ENCODE measurements around the gene BICDL2. TPM values are rescaled to one million over a fixed set of nuclear protein-coding genes. Genes with fewer than 3 reads are reported as not detected.

The BICDL2 gene
- total and polyA plus RNA-seq, 2 donors (not counting 3 experiments of a cell fraction or from before 2014, with no cell fraction given): not detected

DNA sequence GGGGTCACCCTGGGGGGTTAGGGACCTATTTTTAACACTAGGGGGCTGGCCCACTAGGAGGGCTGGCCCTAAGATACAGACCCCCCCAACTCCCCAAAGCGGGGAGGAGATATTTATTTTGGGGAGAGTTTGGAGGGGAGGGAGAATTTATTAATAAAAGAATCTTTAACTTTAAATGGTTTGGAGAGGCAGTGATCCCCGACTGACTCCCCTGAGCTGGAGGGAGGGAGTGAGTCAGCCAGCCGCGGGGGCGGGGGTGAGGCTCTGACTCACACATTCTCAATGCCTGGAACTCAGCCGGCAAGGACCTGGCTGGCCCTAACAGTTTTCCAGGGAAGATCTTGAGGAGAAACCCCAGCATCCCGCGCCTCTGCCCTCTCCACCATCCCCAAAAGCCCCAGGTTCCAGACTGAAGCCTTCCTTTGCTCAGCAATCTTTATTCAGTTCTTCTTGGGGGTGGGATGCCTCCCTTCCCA lies 14.5 kb downstream of the BICDL2 start:
- peak overlapping the region; percentile 90 for H3K9ac ChIP-seq (replicated peaks; ENCODE audit: extremely low read depth, insufficient read depth, low read length)
- H3K4me3 ChIP-seq (replicated peaks in 1 of 3; ENCODE audit: insufficient read depth in 1 of 3, low read depth in 1 of 3, low read length in 3 of 3): peak overlapping the region; percentile 45 to 61 (median 53)
- intact Hi-C loops (cut with micrococcal nuclease): no loop called here
- H3K4me2 ChIP-seq (ENCODE audit: insufficient read depth, low read length): peak overlapping the region; percentile 83
- peak; percentile 95 for FAIRE-seq
- ChIA-PET CTCF (interaction anchor here (1.4 to 6.1 kb wide), 4 partner anchors 8 to 107 kb away, joined by 6 to 52 read pairs (median 9); no protein-coding TSS in a partner anchor), POLR2A (interaction anchor here (1.4 kb wide), 1 partner anchor 112 kb away, joined by 3 read pairs; the partner anchor contains the start of gene ZNF213)
- H3K27ac ChIP-seq (ENCODE audit: insufficient read depth, low read depth, low read length): peak overlapping the region; percentile 98
- TF ChIP-seq JUN (IDR thresholded peaks at IDR 0.05; ENCODE audit: borderline replicate concordance, insufficient read depth, insufficient read length, low read depth) (peak; percentile 90), FOS (IDR thresholded peaks at IDR 0.05; ENCODE audit: borderline replicate concordance, insufficient read depth, low read length) (peak; percentile 99), POLR2AphosphoS5 (IDR thresholded peaks at IDR 0.05; ENCODE audit: insufficient read depth, low read depth, low read length) (peak; percentile 82)
- TF ChIP-seq, protein P1, sequence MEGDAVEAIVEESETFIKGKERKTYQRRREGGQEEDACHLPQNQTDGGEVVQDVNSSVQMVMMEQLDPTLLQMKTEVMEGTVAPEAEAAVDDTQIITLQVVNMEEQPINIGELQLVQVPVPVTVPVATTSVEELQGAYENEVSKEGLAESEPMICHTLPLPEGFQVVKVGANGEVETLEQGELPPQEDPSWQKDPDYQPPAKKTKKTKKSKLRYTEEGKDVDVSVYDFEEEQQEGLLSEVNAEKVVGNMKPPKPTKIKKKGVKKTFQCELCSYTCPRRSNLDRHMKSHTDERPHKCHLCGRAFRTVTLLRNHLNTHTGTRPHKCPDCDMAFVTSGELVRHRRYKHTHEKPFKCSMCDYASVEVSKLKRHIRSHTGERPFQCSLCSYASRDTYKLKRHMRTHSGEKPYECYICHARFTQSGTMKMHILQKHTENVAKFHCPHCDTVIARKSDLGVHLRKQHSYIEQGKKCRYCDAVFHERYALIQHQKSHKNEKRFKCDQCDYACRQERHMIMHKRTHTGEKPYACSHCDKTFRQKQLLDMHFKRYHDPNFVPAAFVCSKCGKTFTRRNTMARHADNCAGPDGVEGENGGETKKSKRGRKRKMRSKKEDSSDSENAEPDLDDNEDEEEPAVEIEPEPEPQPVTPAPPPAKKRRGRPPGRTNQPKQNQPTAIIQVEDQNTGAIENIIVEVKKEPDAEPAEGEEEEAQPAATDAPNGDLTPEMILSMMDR (IDR thresholded peaks at IDR 0.05; ENCODE audit: extremely low read depth in 1 of 2, insufficient read depth in 1 of 2, low read depth in 1 of 2, low read length in 2 of 2): no peak
- no peaks in the 10 kb centered on the region for H4K20me1 ChIP-seq (replicated peaks; ENCODE audit: control insufficient read depth, extremely low read depth, insufficient read depth, low read length)
- DNase-seq (ENCODE audit: low read depth, low spot score): peak; percentile 93
- dilution Hi-C loops (cut with MboI; ENCODE audit: extremely low pct_ligation_motif_present, low sequenced_read_pairs): no loop called here
- peaks cover 0 to 9% of the 10 kb centered on the region in 2 experiments for H3K36me3 ChIP-seq (ENCODE audit: control insufficient read depth in 2 of 2, extremely low read depth in 1 of 2, insufficient read depth in 2 of 2, low read length in 2 of 2)
- BruUV-seq (replicated peaks): no TSS peak
- H2AFZ ChIP-seq (ENCODE audit: low read depth, low read length): no peak overlapping the region
- H3K9me1 ChIP-seq (replicated peaks; ENCODE audit: control insufficient read depth, extremely low read depth, insufficient read depth, low read length): no peaks in the 10 kb centered on the region
- H3K27me3 ChIP-seq (ENCODE audit: control insufficient read depth in 2 of 2, insufficient read depth in 2 of 2, low read length in 2 of 2): no peaks in the 10 kb centered on the region
- H3K9me3 ChIP-seq (replicated peaks; ENCODE audit: control insufficient read depth, insufficient read depth, low read length): no peaks in the 10 kb centered on the region
- H3K4me1 ChIP-seq (ENCODE audit: control insufficient read depth, extremely low read depth, insufficient read depth, low read length): peaks cover 18% of the 10 kb centered on the region
- peaks cover 2% of the 10 kb centered on the region for H3K79me2 ChIP-seq (ENCODE audit: control insufficient read depth, insufficient read depth, low read length)
